ENCODE results near the gene GLRB.

The GLRB gene

DNA sequence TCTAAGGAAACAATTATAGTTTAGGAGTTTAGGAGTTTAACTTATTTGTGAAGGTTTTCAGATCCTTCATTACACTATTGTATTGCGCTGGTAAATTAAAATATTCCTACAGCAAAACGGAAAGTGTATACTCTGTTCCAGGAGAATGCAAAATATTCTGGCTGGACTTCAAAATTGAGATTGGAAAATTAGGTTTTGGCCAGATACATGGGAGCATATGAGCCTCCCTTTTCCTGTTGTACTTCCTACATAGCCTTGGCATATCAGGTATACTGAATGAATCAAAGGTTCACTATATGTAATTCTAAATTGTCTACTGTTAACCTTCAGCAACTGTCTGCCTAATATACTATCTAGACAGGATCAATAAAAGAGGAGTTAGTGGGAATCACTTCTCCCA lies 119.4 kb downstream of the GLRB start:
- TF ChIP-seq GATA3 (IDR thresholded peaks at IDR 0.05; ENCODE audit: low read depth, low read length) (no peak), GATA2 (IDR thresholded peaks at IDR 0.05; ENCODE audit: low read depth, low read length) (no peak)

DNA sequence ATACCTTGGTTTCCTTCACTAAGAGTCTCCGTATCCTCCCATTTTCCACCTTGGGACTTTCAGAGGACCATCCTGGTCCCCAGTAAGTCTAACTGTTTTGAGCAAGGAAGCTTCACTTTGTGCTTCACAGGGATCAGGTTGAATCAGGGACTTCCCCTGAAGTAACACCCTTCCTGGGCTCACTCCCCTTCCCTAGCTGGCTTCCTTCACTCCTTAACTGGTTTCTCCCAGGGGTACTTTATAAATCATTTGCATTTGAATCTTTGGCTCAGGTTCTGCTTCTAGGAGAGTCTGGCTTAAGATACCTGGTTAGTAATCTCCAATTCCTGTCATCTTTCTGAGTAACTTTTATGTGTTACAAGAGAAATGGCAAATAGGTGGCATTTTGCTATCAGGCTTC lies 120.1 kb downstream of the GLRB start:
- TF ChIP-seq GATA3 (IDR thresholded peaks at IDR 0.05; ENCODE audit: low read depth, low read length) (no peak), GATA2 (IDR thresholded peaks at IDR 0.05; ENCODE audit: low read depth, low read length) (no peak)

DNA sequence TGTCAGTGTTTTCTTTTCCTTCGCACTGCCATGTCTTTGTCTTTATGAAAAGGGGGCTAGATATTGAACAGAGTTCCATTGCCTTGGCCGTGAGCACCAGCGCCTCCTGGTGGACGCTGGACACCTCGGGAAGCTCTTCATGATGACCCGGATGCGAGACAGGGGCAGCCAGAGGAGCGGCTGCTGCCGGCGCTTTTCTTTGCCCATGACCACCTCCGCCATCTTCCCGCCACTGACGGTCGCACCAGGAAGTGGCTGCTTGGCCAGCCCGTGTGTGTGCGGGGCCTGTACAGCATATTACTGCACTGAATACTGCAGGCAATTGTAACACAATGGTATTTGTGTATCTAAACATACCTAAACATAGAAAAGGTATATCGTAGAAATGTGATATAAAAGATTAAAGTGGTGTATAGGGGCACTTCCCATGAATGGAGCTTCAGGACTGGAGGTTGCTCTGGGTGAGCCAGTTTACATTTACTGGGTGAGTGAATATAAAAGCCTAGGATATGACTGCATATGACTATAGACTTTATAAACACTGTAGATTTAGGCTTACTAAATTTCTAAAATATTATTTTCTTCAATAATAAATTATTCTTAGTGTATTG lies 128.8 kb downstream of the GLRB start:
- TF ChIP-seq GATA2 (IDR thresholded peaks at IDR 0.05; ENCODE audit: low read depth, low read length) = no peak
- no peak for TF ChIP-seq GATA3 (IDR thresholded peaks at IDR 0.05; ENCODE audit: low read depth, low read length)

DNA sequence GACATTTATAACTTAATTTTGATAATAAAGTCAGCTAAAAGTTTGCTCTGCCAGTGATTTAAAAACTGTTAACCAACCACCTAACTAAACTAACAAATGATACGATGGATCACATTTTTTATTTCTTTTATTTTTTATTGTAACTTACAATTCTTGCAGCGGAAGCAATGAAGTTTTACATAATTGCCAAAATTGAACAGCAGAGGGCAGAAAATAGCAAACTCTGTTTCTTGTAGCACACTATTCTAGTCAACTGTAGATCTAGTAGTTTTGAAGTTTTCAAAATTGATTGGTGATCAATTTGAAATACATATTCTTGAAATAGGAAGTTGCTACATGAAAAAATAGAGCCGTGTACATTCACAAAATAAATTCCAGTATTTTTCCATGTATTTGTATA lies 141.8 kb downstream of the GLRB start:
- no peak for TF ChIP-seq GATA3 (IDR thresholded peaks at IDR 0.05; ENCODE audit: low read depth, low read length)
- no peak for TF ChIP-seq GATA2 (IDR thresholded peaks at IDR 0.05; ENCODE audit: low read depth, low read length)

DNA sequence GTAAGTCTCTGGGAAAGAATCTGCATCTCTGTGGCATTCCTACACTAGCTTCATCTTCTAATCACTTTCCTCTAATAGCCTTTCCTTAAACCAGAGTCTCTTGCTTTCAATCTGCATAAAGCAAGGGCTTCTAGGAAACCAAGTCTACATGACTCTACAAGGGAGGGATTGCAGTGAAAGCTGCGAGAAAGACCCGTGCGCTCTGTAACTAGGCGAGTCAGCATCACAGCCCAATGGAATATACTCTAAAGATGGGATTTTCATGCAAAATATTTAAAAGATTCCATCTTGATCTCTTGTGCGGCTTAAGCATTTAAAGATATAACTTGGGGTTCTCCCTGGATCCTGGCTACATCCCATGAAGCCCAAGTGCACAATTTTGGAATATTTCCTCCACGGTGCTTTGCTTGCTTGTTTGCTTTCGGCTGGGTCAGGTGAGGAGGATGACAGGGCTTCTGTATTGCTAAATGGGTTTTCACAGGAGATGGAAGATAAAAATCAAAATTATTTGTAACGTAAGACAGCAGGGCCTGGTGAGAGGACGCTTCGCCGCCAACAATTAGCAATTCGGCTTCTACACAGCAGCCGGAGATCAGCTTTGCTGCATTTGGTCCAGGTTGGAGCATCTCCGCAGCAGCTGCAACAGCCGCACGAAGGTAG lies 143.9 kb downstream of the GLRB start:
- TF ChIP-seq GATA2 (IDR thresholded peaks at IDR 0.05; ENCODE audit: low read depth, low read length) = peak; percentile 42; the same call in 1 of the 2 replicates
- no peak for TF ChIP-seq GATA3 (IDR thresholded peaks at IDR 0.05; ENCODE audit: low read depth, low read length)

DNA sequence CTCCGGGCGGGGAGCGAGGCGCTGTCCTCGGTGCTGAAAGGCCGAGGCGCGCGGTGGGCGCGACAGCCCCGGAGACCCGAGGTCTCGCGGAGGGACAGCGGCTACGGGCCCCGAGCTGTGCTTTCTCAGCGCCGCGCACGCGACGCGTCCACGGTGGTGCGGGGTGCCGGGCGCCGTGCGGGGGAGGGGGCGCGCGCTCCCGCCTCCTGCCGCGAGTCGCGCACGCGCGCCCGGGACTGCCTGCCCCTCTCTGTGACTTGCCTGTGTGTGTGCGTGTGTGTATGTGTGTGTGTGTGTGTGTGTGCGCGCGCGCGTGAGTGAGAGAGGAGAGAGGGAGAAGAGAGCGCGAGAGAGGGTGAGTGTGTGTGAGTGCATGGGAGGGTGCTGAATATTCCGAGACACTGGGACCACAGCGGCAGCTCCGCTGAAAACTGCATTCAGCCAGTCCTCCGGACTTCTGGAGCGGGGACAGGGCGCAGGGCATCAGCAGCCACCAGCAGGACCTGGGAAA lies 144.5 kb downstream of the GLRB start, which contains the start of gene GRIA2:
GRIA2 (plus strand) TSS at position 358 of the 511 bp plus-strand sequence. CDS start 315 bp downstream, outside the sequence.
- TF ChIP-seq GATA3 (IDR thresholded peaks at IDR 0.05; ENCODE audit: low read depth, low read length) = no peak
- 0 out of 2 replicates have a peak, but pooled peaks have one; percentile 1 for TF ChIP-seq GATA2 (IDR thresholded peaks at IDR 0.05; ENCODE audit: low read depth, low read length)

DNA sequence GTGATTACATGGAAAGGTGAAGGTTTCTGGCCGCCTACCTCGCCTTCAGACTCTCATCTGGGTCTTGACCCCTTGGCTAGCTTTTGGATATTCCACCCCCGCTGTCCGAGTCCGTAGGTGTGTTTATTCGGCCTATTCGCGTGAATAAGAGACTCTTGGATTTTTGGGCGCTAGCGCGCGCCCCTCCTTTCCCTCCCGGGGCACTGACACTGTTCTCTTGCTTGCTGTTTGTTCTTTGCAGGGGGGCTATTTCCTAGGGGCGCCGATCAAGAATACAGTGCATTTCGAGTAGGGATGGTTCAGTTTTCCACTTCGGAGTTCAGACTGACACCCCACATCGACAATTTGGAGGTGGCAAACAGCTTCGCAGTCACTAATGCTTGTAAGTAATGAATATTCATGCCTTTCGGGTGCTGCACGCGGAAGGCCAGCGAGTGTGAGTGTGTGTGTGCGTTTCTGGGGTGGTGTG lies 145.5 kb downstream of the GLRB start:
- TF ChIP-seq GATA2 (IDR thresholded peaks at IDR 0.05; ENCODE audit: low read depth, low read length) (no peak), GATA3 (IDR thresholded peaks at IDR 0.05; ENCODE audit: low read depth, low read length) (no peak)

Data from SH-SY5Y (cell line).